ENCODE data around the gene C6orf52.
"Not testable (repeated sequence)": the region's sequence is repeated elsewhere in the genome, so short reads cannot be mapped to it uniquely, and the experiment has no call there.

Gene C6orf52

GRCh38 chr6:10694302-10695085 lies at the start of gene C6orf52, which contains the start of gene PAK1IP1:
Gene C6orf52 (minus strand): TSS chr6:10694616. CDS start chr6:10687550, 7,066 bp downstream.
Gene PAK1IP1 (plus strand): TSS chr6:10694972. CDS start chr6:10694986, 14 bp downstream.
- H3K9me3 Mint-ChIP-seq, result no peaks in the 10 kb centered on the region
- peaks cover 25% of the 10 kb centered on the region for H3K36me3 Mint-ChIP-seq
- peak; percentile 99 for ATAC-seq
- peak within 1 kb of the TSS; percentile 93 for H3K4me3 Mint-ChIP-seq
- no peaks in the 10 kb centered on the region for H3K27me3 Mint-ChIP-seq
- peaks cover 41% of the 10 kb centered on the region for H3K4me1 Mint-ChIP-seq
- peak within 1 kb of the TSS; percentile 100 for H3K27ac Mint-ChIP-seq

GRCh38 chr6:10743515-10743914 lies 49.1 kb upstream of the C6orf52 start:
- Mint-ChIP-seq H3K27ac (no peak overlapping the region), H3K36me3 (no peaks in the 10 kb centered on the region), H3K9me3 (no peaks in the 10 kb centered on the region), H3K27me3 (no peaks in the 10 kb centered on the region), H3K4me3 (no peak overlapping the region), H3K4me1 (peaks cover 7% of the 10 kb centered on the region)
- ATAC-seq, result no peak

GRCh38 chr6:10742251-10742650 lies 47.8 kb upstream of the C6orf52 start:
- ATAC-seq, result no peak
- no peak overlapping the region for H3K27ac Mint-ChIP-seq
- no peaks in the 10 kb centered on the region for H3K36me3 Mint-ChIP-seq
- H3K27me3 Mint-ChIP-seq, result no peaks in the 10 kb centered on the region
- H3K9me3 Mint-ChIP-seq, result no peaks in the 10 kb centered on the region
- H3K4me1 Mint-ChIP-seq, result peaks cover 7% of the 10 kb centered on the region
- no peak overlapping the region for H3K4me3 Mint-ChIP-seq

- not testable (repeated sequence) for H3K36me3 Mint-ChIP-seq, ATAC-seq, H3K4me1 Mint-ChIP-seq, H3K9me3 Mint-ChIP-seq, H3K27ac Mint-ChIP-seq, H3K27me3 Mint-ChIP-seq, H3K4me3 Mint-ChIP-seq
Measured at GRCh38 chr6:10741643-10742042, 47.2 kb upstream of the C6orf52 start.

- Mint-ChIP-seq H3K36me3 (no peaks in the 10 kb centered on the region), H3K4me3 (no peak overlapping the region), H3K4me1 (no peaks in the 10 kb centered on the region), H3K27ac (no peak overlapping the region), H3K9me3 (no peaks in the 10 kb centered on the region), H3K27me3 (no peaks in the 10 kb centered on the region)
- no peak for ATAC-seq
Measured at GRCh38 chr6:10740061-10740460, 45.6 kb upstream of the C6orf52 start.

- no peak for ATAC-seq
- no peaks in the 10 kb centered on the region for H3K9me3 Mint-ChIP-seq
- no peaks in the 10 kb centered on the region for H3K36me3 Mint-ChIP-seq
- H3K4me3 Mint-ChIP-seq, result no peak overlapping the region
- no peaks in the 10 kb centered on the region for H3K4me1 Mint-ChIP-seq
- no peak overlapping the region for H3K27ac Mint-ChIP-seq
- no peaks in the 10 kb centered on the region for H3K27me3 Mint-ChIP-seq
Measured at GRCh38 chr6:10736731-10737130, 42.3 kb upstream of the C6orf52 start.

- H3K4me3 Mint-ChIP-seq, result no peak overlapping the region
- no peaks in the 10 kb centered on the region for H3K9me3 Mint-ChIP-seq
- no peak overlapping the region for H3K27ac Mint-ChIP-seq
- H3K4me1 Mint-ChIP-seq, result no peaks in the 10 kb centered on the region
- ATAC-seq, result no peak
- peaks cover 8% of the 10 kb centered on the region for H3K36me3 Mint-ChIP-seq
- H3K27me3 Mint-ChIP-seq, result no peaks in the 10 kb centered on the region
Measured at GRCh38 chr6:10733863-10734262, 39.4 kb upstream of the C6orf52 start.

- Mint-ChIP-seq H3K4me1 (peaks cover under 1% of the 10 kb centered on the region), H3K27ac (no peak overlapping the region), H3K27me3 (no peaks in the 10 kb centered on the region), H3K9me3 (no peaks in the 10 kb centered on the region), H3K36me3 (peaks cover 8% of the 10 kb centered on the region), H3K4me3 (no peak overlapping the region)
- ATAC-seq, result no peak
Measured at GRCh38 chr6:10733151-10733715, 38.8 kb upstream of the C6orf52 start.

GRCh38 chr6:10730254-10730653 lies 35.8 kb upstream of the C6orf52 start:
- Mint-ChIP-seq H3K27ac (peak overlapping the region; percentile 67), H3K9me3 (no peaks in the 10 kb centered on the region), H3K27me3 (no peaks in the 10 kb centered on the region), H3K36me3 (peaks cover 27% of the 10 kb centered on the region), H3K4me1 (peaks cover 19% of the 10 kb centered on the region), H3K4me3 (no peak overlapping the region)
- no peak for ATAC-seq

- Mint-ChIP-seq H3K27ac (no peak overlapping the region), H3K9me3 (no peaks in the 10 kb centered on the region), H3K27me3 (no peaks in the 10 kb centered on the region), H3K4me3 (no peak overlapping the region), H3K36me3 (peaks cover 28% of the 10 kb centered on the region), H3K4me1 (peaks cover 48% of the 10 kb centered on the region)
- no peak for ATAC-seq
Measured at GRCh38 chr6:10725716-10726115, 31.3 kb upstream of the C6orf52 start.

GRCh38 chr6:10725044-10725443 lies 30.6 kb upstream of the C6orf52 start:
- peaks cover 22% of the 10 kb centered on the region for H3K36me3 Mint-ChIP-seq
- H3K4me3 Mint-ChIP-seq, result no peak overlapping the region
- ATAC-seq, result no peak
- H3K27ac Mint-ChIP-seq, result no peak overlapping the region
- no peaks in the 10 kb centered on the region for H3K9me3 Mint-ChIP-seq
- H3K4me1 Mint-ChIP-seq, result peaks cover 48% of the 10 kb centered on the region
- H3K27me3 Mint-ChIP-seq, result no peaks in the 10 kb centered on the region

- Mint-ChIP-seq H3K4me3 (peak overlapping the region; percentile 96), H3K27me3 (no peaks in the 10 kb centered on the region), H3K4me1 (peaks cover 48% of the 10 kb centered on the region), H3K36me3 (peaks cover 19% of the 10 kb centered on the region), H3K9me3 (no peaks in the 10 kb centered on the region), H3K27ac (peak overlapping the region; percentile 93)
- no peak for ATAC-seq
Measured at GRCh38 chr6:10723567-10723881, 29.1 kb upstream of the C6orf52 start.

GRCh38 chr6:10722820-10723566 lies 28.6 kb upstream of the C6orf52 start, which contains the start of gene TMEM14C:
Gene TMEM14C (plus strand): TSS chr6:10723070. CDS start chr6:10724614, 1,544 bp downstream.
- Mint-ChIP-seq H3K9me3 (no peaks in the 10 kb centered on the region), H3K27me3 (no peaks in the 10 kb centered on the region), H3K4me1 (peaks cover 45% of the 10 kb centered on the region), H3K36me3 (peaks cover 17% of the 10 kb centered on the region), H3K4me3 (peak within 1 kb of the TSS; percentile 96), H3K27ac (peak within 1 kb of the TSS; percentile 93)
- ATAC-seq, result peak; percentile 99

- peaks cover 14% of the 10 kb centered on the region for H3K36me3 Mint-ChIP-seq
- peaks cover 42% of the 10 kb centered on the region for H3K4me1 Mint-ChIP-seq
- no peak for ATAC-seq
- peak overlapping the region; percentile 96 for H3K4me3 Mint-ChIP-seq
- no peaks in the 10 kb centered on the region for H3K9me3 Mint-ChIP-seq
- H3K27ac Mint-ChIP-seq, result peak overlapping the region; percentile 93
- no peaks in the 10 kb centered on the region for H3K27me3 Mint-ChIP-seq
Measured at GRCh38 chr6:10722570-10722819, 28.1 kb upstream of the C6orf52 start.

GRCh38 chr6:10721850-10722569 lies 27.6 kb upstream of the C6orf52 start:
- Mint-ChIP-seq H3K27me3 (no peaks in the 10 kb centered on the region), H3K4me3 (peak overlapping the region; percentile 96), H3K9me3 (no peaks in the 10 kb centered on the region), H3K27ac (peak overlapping the region; percentile 93), H3K4me1 (peaks cover 38% of the 10 kb centered on the region), H3K36me3 (peaks cover 10% of the 10 kb centered on the region)
- no peak for ATAC-seq
